Measurements from ENCODE around the gene CNN3. TPM values are rescaled to one million over a fixed set of nuclear protein-coding genes. Genes with fewer than 3 reads are reported as not detected.

Gene CNN3
- total and polyA plus RNA-seq, 2 experiments from 2014 or later, result 101 to 135 TPM

GRCh38 chr1:94862718-94863117, 64.2 kb downstream of the CNN3 start:
- DNase-seq (ENCODE audit: low read depth in 1 of 2, low spot score in 1 of 2), result no peak
- TF ChIP-seq CTCF (IDR thresholded peaks at IDR 0.05; ENCODE audit: low read depth, low read length), result no peak
- Histone ChIP-seq H3K9me3 (ENCODE audit: low read depth) (no peaks in the 10 kb centered on the region), H3K27ac (no peak overlapping the region), H3K4me1 (ENCODE audit: low read depth) (peaks cover 43% of the 10 kb centered on the region), H3K36me3 (no peaks in the 10 kb centered on the region), H3K27me3 (no peaks in the 10 kb centered on the region), H3K4me3 (no peak overlapping the region)

GRCh38 chr1:94859174-94859573, 67.7 kb downstream of the CNN3 start:
- no peak overlapping the region for H3K27ac ChIP-seq
- no peak for DNase-seq (ENCODE audit: low read depth in 1 of 2, low spot score in 1 of 2)
- no peak for TF ChIP-seq CTCF (IDR thresholded peaks at IDR 0.05; ENCODE audit: low read depth, low read length)

GRCh38 chr1:94858276-94858675, 68.6 kb downstream of the CNN3 start:
- H3K4me3 ChIP-seq, result no peak overlapping the region
- no peak for TF ChIP-seq CTCF (IDR thresholded peaks at IDR 0.05; ENCODE audit: low read depth, low read length)
- no peaks in the 10 kb centered on the region for H3K9me3 ChIP-seq (ENCODE audit: low read depth)
- no peak for DNase-seq (ENCODE audit: low read depth in 1 of 2, low spot score in 1 of 2)
- no peaks in the 10 kb centered on the region for H3K36me3 ChIP-seq
- no peaks in the 10 kb centered on the region for H3K27me3 ChIP-seq
- peaks cover 4% of the 10 kb centered on the region for H3K4me1 ChIP-seq (ENCODE audit: low read depth)
- no peak overlapping the region for H3K27ac ChIP-seq

More at GRCh38 chr1:94859174-94859573, 67.7 kb downstream of the CNN3 start:
- no peaks in the 10 kb centered on the region for H3K36me3 ChIP-seq
- H3K27me3 ChIP-seq, result no peaks in the 10 kb centered on the region
- H3K4me1 ChIP-seq (ENCODE audit: low read depth), result peaks cover 12% of the 10 kb centered on the region
- no peak overlapping the region for H3K4me3 ChIP-seq
- no peaks in the 10 kb centered on the region for H3K9me3 ChIP-seq (ENCODE audit: low read depth)

GRCh38 chr1:94856868-94857267, 70.0 kb downstream of the CNN3 start:
- H3K27ac ChIP-seq, result no peak overlapping the region
- DNase-seq (ENCODE audit: low read depth in 1 of 2, low spot score in 1 of 2), result no peak
- no peaks in the 10 kb centered on the region for H3K27me3 ChIP-seq
- no peak for TF ChIP-seq CTCF (IDR thresholded peaks at IDR 0.05; ENCODE audit: low read depth, low read length)
- peaks cover 4% of the 10 kb centered on the region for H3K4me1 ChIP-seq (ENCODE audit: low read depth)
- no peak overlapping the region for H3K4me3 ChIP-seq
- no peaks in the 10 kb centered on the region for H3K9me3 ChIP-seq (ENCODE audit: low read depth)
- no peaks in the 10 kb centered on the region for H3K36me3 ChIP-seq

- no peak for TF ChIP-seq CTCF (IDR thresholded peaks at IDR 0.05; ENCODE audit: low read depth, low read length)
- Histone ChIP-seq H3K27me3 (no peaks in the 10 kb centered on the region), H3K4me3 (no peak overlapping the region), H3K4me1 (ENCODE audit: low read depth) (peaks cover 4% of the 10 kb centered on the region), H3K36me3 (no peaks in the 10 kb centered on the region), H3K9me3 (ENCODE audit: low read depth) (no peaks in the 10 kb centered on the region), H3K27ac (no peak overlapping the region)
- DNase-seq (ENCODE audit: low read depth in 1 of 2, low spot score in 1 of 2), result no peak
Measured at GRCh38 chr1:94856004-94856403, 70.9 kb downstream of the CNN3 start.

- H3K27me3 ChIP-seq, result no peaks in the 10 kb centered on the region
- peaks cover 4% of the 10 kb centered on the region for H3K4me1 ChIP-seq (ENCODE audit: low read depth)
- H3K27ac ChIP-seq, result no peak overlapping the region
- TF ChIP-seq CTCF (IDR thresholded peaks at IDR 0.05; ENCODE audit: low read depth, low read length), result no peak
- H3K4me3 ChIP-seq, result no peak overlapping the region
- DNase-seq (ENCODE audit: low read depth in 1 of 2, low spot score in 1 of 2), result no peak
- no peaks in the 10 kb centered on the region for H3K36me3 ChIP-seq
- H3K9me3 ChIP-seq (ENCODE audit: low read depth), result no peaks in the 10 kb centered on the region
Measured at GRCh38 chr1:94855307-94855700, 71.6 kb downstream of the CNN3 start.
